CD4-positive, alpha-beta T cell treated with Interleukin-10 for 1 hour (primary cell): Measurements from ENCODE around the gene CYB561D1.
"Not testable (repeated sequence)": the region's sequence is repeated elsewhere in the genome, so short reads cannot be mapped to it uniquely, and the experiment has no call there.

ENCODE experiments used
- DNase-seq: peaks from one replicate; pipeline ENCODE4 v3.0.0-alpha.2; 2020

CYB561D1 gene, protein sequence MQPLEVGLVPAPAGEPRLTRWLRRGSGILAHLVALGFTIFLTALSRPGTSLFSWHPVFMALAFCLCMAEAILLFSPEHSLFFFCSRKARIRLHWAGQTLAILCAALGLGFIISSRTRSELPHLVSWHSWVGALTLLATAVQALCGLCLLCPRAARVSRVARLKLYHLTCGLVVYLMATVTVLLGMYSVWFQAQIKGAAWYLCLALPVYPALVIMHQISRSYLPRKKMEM

DNA sequence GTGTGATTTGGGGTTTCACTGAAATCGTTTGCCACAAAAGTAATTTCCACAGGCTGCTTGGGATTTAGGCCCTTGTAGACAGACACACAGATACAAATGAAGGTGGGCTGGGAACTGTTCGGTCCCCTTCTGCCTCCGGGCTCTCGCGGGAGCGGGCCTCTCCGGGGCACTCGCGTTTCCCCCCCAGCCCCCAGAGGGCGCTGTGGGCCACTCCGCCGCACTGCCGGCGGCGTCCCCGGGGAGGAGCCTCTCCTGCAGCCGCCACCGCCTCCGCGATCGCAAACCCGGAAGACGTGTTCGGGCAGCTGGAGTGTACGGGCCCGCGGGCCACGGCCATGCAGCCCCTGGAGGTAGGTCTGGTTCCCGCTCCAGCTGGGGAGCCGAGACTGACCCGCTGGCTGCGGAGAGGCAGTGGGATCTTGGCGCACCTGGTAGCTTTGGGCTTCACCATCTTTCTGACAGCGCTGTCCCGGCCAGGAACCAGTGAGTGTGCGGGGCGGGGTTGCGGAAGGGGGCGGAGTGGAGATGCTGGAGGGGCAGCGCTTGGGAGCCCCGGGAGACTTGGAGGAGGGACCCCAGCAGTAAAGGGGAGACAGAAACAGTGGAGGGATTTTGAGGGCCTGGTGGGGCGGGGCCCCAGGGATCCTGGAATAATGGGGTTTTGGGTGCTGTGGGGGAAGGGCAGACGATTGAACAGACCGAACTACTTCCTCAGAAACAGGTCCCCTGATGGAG is at the start of gene CYB561D1:
Gene CYB561D1, plus strand, starts transcription at position 290 of the 735 bp plus-strand sequence. Its CDS starts 46 bp downstream, at position 336.
- DNase-seq = peak; percentile 89

DNA sequence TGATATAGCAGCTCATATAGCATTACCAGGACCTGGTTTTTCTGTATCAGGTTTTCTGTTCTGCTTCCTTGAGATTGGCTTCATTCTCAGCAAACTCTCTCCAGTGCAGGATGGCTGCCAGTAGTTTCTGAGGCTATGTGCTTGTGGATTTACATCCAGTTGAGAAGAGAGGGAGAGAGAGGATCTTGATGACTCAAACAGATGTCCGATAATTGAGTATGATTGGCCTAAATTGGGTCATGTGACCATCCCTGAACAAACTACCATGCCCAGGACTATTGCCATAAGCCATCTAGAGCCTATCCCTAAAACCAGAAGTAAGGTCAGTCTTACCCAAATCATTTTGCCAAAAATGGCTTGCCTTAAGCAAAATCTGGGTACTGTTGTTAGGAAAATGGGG is 49.5 kb upstream of the CYB561D1 start:
- DNase-seq = no peak

DNA sequence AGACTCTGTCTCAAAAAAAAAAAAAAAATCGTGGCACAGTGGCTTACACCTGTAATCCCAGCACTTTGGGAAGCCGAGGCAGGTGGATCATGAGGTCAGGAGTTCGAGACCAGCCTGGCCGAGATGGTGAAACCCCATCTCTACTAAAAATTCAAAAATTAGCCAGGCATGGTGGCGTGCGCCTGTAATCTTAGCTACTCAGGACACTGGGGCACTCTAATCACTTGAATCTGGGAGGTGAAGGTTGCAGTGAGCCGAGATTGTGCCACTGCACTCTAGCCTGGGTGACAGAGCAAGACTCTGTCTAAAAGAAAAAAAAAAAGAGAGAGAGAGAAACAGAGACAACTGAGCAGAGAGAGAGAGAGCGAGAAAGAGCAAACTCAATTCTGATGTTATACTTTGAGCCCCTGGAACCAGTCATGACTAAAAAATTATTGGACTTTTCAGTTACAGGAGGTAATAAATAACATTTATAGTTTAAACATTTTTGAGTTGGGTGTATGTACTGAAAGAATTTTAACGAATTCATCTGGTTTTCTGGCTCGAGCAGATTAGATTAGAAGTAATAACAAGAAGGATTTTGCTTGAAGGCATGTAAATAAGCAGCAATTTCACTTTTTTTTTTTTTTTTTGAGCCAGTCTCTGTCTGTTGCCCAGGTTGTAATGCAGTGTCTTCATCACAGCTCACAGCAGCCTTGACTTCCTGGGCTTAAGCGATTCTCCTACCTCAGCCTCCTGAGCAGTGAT is 47.8 kb upstream of the CYB561D1 start:
- DNase-seq = not testable (repeated sequence)

DNA sequence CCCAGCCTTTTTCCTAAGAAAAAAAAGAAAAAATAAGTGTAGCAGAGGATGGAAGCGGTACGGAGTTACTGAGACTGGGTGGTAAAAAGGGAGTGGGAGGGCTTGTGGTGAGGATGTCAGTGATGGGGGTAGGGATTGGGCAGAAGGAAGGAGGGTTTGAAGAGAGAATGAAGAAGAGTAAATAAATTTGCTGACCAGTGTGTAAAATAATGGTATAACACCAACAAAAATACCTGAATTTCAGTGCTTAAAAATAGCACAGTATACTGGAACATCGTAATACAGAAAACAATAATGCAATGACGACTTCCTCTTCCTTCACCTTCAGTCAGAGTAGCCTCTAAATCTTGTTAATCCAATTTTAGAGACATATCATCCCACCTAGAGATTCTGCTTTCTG is 46.4 kb upstream of the CYB561D1 start:
- DNase-seq = no peak

DNA sequence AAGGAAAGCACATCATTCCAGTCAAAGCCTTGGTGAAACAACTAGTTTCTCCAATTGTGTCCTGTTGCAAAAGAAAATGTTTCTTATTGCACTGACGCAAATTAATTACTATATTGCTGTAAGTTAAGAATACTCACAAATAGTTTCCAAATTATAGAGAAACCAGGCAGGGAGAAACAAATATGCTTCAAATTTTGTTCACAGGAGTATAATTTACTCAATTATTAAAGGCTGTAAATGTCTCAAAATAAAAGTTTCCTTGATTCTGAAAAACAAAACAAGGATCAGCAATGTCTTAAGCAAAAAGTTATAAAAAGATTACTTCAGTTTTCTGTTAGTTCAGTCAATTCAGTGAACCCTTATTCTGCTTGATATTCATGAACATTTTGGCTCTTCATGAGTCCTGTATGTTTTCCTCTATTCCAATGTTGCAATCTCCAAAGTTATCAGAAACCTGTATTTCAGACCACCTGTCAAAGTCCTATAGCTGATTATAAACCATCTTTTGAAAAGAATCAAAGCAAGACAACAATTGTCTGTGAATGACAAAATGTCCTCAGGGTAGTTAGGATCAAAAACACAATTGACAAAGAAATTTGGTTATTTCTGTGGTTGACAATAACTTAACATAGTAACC is 39.3 kb upstream of the CYB561D1 start:
- DNase-seq = no peak

DNA sequence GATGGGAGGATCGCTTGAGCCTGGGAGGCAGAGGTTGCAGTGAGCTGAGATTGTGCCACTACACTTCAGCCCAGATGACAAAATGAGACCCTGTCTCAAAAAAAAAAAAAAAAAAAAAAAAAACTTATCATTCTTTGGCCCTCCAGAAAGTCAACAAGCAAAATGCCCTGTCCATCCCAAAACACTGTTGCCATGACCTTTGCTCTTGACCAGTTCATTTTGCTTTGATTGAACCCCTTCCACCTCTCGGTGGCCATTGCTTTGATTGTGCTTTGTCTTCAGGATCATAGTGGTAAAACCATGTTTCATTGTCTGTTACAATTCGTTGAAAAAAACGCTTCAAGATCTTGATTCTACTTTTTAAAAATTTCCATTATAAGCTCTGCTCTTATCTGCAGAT is 36.1 kb upstream of the CYB561D1 start:
- DNase-seq = no peak

DNA sequence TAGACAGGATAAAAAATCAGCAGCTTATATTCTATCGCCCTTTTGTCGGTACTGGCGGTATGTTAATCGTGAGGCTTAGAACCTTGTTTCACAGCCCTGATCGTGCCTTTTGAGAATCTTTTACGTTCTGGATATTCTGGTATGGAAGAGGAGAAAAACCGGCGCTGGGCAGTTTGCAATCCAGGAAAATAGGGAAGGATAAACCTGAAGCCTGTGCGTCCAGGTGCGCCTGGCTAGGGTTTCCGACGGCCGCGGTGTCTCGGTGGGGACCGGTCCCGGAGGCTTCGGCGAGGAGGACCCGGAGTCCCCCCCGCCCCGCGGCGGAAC is 27.8 kb upstream of the CYB561D1 start:
- DNase-seq = no peak

DNA sequence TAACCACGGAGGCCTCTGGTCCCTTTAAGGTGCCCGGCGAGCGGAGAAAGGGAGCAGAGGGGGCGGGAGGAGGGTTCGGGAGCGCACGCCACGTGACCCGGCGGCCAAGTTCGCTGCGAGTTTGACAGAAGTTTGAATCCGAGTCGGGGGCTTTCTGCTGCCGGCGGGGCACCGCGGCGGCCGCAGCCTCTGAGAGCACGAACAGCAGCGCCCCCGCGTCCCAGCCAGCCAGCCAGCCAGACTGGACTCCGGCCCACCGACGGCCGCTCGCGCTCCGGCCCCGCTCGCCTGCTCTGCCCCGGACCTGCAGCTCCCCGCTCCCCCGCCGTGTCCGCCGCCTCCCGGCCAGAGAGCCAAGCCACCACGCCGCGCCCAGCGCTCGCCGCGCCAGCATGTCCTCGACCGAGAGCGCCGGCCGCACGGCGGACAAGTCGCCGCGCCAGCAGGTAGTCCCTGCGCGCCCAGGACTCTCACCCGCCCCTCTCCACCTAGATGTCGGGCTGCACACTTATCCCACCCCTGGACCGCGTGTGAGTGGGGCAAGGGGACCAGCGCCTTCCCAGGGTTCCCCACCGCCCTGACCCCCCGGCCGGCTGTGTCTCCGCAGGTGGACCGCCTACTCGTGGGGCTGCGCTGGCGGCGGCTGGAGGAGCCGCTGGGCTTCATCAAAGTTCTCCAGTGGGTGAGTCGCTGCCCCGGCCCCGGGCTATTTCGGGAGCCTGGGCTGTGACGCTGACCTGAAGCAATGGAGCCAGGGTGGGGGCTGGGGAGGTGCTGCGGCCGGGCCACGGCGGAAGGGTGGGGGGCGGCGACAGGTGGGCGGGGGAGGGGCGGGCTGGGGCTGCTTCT is 27.2 kb upstream of the CYB561D1 start, which contains the start of gene SYPL2:
Gene SYPL2, plus strand, starts transcription at position 95 of the 849 bp plus-strand sequence. Its CDS starts 298 bp downstream, at position 393.
- peak; percentile 16 for DNase-seq

DNA sequence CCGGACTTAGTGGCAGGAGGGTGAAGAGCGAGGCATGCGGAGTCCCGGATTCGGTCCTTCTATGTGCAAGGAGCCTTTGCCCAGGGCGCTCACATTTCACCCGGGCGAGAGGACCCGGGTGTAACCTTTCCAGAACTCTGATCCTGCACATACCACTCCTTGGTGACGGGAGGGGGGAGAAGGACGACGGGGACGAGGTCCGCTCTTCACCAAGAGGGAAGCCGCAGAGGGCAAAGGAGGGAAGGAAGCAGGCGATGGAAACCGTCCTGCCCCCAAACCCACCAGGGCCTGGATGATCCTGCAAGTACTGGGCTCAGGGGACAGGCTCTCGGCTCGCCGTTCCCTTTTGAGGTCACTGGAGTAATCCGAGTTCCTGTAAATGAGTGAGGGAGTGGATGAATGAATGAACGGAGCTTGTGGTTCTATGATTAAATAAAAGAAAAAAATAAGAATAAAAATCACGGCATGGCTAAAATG is 26.6 kb upstream of the CYB561D1 start:
- DNase-seq = no peak

DNA sequence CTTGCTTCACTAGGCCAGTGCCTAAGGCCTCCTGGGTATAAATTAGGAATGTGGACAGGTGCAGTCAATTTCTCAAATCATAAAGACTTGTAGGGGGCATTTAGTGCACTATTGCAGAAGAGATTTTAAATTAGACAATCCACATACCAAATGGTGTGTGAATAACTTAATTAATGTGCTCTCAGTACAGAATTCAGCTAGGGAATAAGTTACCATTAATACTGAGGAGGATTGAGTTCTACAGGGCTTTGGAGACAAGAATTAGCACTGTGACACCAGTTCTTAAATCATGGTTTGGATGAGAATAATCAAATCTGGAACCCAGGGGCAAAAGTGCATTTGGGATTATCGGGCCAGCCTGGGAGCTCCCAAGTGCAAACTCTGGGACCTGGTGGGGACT is 25.8 kb upstream of the CYB561D1 start:
- no peak for DNase-seq

DNA sequence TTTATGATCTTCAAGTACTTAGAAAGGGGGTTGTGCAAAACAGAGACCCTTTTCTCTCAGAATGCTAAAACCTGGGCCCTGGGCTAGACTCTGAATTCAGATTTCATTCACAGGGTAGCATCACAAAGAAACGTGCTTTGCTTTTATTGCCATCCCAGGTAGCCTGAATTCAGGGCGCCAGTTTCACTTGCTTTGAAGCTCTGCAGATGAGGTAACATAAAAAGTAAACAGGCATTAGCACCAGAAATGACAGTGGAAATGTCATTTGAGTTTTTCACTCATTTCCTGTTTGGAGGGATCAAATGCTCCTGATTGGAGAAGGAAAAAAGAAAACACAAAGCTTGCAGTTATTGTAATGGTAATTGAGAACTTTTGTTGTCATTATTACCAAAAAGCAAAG is 25.0 kb upstream of the CYB561D1 start:
- DNase-seq = no peak

DNA sequence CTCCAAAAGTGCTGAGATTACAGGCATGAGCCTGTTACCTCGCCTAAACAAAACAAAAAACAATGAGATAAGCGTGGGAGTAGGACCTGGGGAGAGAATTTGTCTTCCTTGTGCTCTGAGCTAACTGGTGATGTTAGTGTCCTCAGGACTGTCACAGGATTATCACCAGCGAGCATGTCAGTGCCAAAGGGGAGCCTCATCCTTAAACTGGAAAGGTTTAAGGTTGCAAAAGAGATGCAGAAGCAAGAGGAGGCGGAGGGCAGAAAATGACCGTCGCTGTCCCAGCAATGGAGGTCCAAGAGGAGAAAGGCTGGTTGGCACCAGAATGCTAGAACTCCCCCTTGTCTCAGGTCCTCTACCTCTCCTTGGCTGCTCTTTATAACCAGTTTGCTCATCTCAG is 23.6 kb upstream of the CYB561D1 start:
- DNase-seq = no peak

DNA sequence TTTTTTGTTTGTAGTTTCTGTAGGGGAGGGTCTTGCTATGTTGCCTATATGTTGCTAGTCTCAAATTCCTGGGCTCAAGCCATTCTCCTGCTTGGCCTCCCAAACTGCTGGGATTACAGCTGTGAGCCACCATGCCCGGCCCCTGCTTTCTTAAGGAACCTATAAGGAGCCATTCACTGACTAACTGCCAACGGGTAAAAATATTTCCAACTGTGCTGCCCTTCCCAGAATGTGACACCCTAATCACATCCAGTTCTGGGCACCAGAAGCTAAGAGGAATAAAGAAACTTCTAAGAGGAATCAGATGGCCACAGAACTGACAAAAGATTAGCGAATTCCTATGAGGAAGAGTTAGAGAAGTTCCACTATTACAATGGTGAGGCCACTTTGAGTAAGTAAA is 21.1 kb upstream of the CYB561D1 start:
- no peak for DNase-seq

DNA sequence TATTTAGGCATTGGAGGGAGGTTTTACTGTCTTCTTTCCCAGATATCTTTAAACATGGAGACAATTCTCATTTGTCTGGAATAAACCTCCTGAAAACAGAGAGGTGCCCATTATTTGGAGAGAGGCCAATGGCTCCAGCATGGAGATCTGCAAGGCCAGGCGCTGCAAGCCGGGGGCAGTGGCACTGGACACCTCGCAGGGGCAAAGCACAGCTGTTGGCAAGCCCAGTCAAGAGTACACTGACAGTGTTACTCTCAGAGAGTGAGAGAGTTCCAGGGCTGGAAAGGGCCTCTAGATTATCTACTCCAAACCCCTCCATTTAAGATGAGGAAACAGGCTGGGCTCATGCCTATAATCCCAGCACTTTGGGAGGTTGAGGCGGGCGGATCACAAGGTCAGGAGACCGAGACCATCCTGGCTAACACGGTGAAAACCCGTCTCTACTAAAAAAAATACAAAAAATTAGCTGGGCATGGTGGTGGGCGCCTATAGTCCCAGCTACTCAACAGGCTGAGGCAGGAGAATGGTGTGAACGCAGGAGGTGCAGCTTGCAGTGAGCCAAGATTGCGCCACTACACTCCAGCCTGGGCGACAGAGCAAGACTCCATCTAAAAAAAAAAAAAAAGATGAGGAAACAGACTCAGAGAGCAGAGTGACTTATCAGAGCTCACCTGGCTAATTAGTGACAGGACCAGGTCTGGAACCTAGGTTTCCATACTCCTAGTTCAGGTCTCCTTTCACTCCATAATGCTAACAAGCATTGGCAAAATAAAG is 20.4 kb upstream of the CYB561D1 start:
- DNase-seq = not testable (repeated sequence)

DNA sequence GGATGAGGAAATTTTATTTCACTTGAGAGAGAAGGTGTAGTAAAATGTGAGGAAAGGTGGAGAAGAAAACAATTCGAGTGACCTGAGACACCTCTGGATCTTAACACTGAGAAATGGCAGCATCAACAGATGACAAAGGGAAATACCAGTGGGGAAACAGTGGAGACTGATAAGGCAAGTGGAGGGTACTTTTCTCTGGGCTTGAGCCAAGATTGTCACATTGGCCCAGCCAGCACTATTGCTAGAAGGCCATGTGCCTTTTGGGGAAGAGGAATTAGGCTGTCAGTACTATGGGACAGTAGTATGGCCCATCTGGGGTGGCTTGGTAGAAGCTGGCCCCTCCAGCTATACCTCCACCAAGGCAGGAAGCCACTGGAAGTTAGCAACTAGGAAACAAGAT is 19.2 kb upstream of the CYB561D1 start:
- DNase-seq = no peak

DNA sequence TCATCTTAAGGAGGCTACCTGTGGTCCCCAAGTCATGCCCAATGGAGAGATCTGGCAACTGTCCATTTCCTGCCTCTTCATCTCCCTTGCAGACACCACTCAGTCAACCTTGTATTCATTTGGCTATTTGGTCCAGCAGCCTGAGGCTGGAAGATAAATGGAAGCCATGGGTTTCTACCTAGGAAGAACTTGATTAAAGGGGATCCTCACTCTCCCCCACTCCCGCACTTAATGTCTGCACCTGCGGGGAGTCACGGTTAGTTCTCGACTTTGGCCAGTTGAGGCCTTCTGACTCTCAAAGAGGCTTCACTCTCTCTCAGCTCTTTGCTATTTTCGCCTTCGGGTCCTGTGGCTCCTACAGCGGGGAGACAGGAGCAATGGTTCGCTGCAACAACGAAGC is 18.6 kb upstream of the CYB561D1 start:
- DNase-seq = no peak

DNA sequence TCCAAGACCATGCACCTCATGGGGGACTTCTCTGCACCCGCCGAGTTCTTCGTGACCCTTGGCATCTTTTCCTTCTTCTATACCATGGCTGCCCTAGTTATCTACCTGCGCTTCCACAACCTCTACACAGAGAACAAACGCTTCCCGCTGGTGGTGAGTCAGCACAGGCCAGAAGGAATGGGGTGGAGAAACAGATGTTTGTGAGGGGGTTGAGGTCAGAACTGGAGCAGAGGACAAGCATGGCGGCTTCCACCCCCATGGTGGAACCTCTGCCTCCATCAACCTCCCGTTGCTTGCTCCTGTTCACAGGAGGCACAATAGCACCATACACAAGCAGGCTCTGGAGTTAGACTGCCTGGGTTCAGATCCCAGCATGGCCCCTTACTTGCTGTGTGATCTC is 17.1 kb upstream of the CYB561D1 start:
- no peak for DNase-seq

DNA sequence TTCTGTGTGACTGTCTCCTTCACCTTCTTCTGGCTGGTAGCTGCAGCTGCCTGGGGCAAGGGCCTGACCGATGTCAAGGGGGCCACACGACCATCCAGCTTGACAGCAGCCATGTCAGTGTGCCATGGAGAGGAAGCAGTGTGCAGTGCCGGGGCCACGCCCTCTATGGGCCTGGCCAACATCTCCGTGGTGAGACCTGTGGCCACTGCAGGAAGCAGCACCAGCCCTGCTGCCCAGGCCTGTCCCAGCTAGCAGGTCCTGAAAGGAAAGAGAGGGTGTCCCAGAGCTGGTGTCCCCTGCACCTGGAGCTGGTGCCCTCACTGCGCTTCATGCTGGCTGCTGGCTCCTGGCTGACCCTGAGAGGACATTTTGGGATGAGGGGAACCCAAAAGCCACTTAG is 16.1 kb upstream of the CYB561D1 start:
- DNase-seq = no peak

DNA sequence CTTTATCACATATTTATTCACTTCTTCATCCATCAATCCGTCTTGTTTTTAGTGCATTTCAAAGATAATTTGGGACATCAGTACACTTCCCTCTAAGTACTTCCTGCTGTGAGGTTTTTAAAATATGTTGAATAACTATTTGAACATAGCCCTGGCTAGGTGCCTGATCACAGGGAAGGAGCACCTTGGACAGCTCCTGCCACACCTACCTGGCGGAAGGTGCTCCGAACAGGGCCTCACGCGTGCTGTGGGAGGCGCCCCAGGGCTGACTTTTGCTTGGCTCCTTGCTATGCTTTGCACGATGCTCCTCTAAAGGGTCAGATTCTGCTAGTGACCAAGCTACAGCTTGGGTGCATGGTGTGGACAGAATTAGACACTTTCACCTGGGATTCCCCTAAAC is 15.1 kb upstream of the CYB561D1 start:
- DNase-seq = peak; percentile 44

DNA sequence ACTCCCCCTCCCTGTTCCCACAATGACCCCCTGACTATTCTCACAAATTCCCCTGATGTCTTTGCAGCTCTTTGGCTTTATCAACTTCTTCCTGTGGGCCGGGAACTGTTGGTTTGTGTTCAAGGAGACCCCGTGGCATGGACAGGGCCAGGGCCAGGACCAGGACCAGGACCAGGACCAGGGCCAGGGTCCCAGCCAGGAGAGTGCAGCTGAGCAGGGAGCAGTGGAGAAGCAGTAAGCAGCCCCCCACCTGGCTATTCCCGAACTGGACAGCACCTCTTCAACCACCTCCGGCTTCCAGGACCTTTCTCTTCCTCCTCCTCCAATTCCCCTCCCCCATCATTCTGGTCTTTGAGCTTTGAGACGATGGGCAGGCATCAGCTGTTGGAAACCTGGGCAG is 14.6 kb upstream of the CYB561D1 start:
- DNase-seq = no peak

DNA sequence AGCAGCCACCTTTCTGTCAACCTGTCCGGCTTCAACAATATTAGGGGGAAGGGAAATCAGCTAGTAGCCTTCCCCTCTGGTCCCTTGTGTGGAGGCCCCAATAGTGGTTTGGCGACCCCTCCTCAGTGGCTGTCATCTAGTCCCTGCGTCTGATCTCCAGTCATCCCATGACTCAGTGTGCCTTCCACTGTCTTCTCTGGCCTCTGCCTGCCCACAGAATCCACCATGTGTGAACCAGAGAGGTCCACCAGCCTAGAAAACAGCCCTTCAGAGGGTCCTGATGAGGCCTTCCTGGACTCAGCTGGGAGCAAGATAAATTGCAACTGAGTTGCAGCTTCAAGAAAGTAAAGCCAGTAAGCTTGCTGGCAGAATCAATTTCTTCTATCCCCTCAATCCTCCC is 14.0 kb upstream of the CYB561D1 start:
- DNase-seq = no peak

DNA sequence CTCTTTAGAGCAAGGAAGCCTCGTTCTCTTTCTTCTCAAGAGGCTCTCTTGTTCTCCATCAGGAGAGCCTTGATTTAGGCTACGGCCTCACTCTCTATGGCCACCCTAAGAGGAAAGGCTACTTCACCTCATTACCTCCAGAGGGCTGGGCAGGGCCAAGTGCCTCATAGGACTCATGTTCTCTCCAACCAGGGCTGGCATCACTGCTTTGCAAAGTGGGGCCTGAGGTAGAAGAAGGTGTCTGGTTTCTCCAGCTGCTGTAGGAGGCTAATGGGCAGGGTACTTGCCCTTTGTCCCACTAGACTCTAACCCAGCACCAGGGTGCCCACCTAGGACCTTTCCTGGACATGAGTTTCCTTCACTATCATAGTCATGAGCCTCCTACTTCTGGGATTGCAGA is 12.2 kb upstream of the CYB561D1 start:
- DNase-seq = no peak
